B cell (primary cell): Measurements from ENCODE around the gene NECTIN1. TPM values are rescaled to one million over a fixed set of nuclear protein-coding genes. Genes with fewer than 3 reads are reported as not detected.

Experiments
- ATAC-seq: fragments of 200-7000 bp; cut with Tn5 transposase; one replicate; pipeline ENCODE4 v1.10.0; 2021; ENCODE audit warnings: low read depth, mild to moderate bottlenecking, moderate number of reproducible peaks, moderate library complexity
- CTCF ChIA-PET: fragments of 350-600 bp; sonication (Branson Sonifier 250); formaldehyde crosslinking; loops from one replicate; lab custom pipeline; 2021; ENCODE audit warnings: antibody characterized with exemption, inconsistent platforms; lab: Charles Lee
- POLR2A ChIA-PET: fragments of 350-600 bp; sonication (Branson Sonifier 250); formaldehyde crosslinking; loops from one replicate; lab custom pipeline; 2021; ENCODE audit warnings: antibody characterized with exemption; lab: Charles Lee
- DNase-seq: peaks from one replicate; pipeline ENCODE4 v3.0.0; 2013
- H2AFZ ChIP-seq: 2 replicates; pipeline ENCODE4 v1.6.1; 2012; ENCODE audit warnings: mild to moderate bottlenecking, low read depth, low read length; ENCODE audit not compliant: insufficient read depth, poor library complexity, severe bottlenecking
- H3K27ac ChIP-seq, 2 donors: 1 replicate in 1 of 2; 2 replicates in 1 of 2; pipeline ENCODE4 v1.5.1; 2012 to 2013; ENCODE audit warnings: low read length in 2 of 2, mild to moderate bottlenecking in 2 of 2, moderate library complexity in 1 of 2
- H3K27me3 ChIP-seq, 4 experiments: fragments of 200-600 bp in 1 of 4; sonication (generic) in 1 of 4; replicated peaks in 1 of 4; 1 replicate in 2 of 4; 2 replicates in 2 of 4; pipeline versions ENCODE4 v1.6.1 to v1.7.0; 2013 to 2016; ENCODE audit warnings: low read length in 3 of 4, mild to moderate bottlenecking in 2 of 4, mixed read lengths in 1 of 4, moderate library complexity in 1 of 4; ENCODE audit not compliant: insufficient read depth in 4 of 4, control insufficient read depth in 3 of 4; ENCODE audit errors: control extremely low read depth in 1 of 4
- H3K36me3 ChIP-seq, 2 experiments: replicated peaks in 1 of 2; 1 replicate in 1 of 2; 2 replicates in 1 of 2; pipeline versions ENCODE4 v1.6.1 to v1.7.1; 2013; ENCODE audit warnings: low read length in 1 of 2; ENCODE audit not compliant: insufficient read depth in 2 of 2, control insufficient read depth in 1 of 2; ENCODE audit errors: control extremely low read depth in 1 of 2, extremely low read depth in 1 of 2
- H3K4me1 ChIP-seq, 2 donors: fragments of 200-600 bp in 1 of 2; sonication (generic) in 1 of 2; 1 replicate in 1 of 2; 2 replicates in 1 of 2; pipeline versions ENCODE4 v1.5.1 to v1.6.1; 2013 to 2017; ENCODE audit warnings: low read length in 2 of 2; ENCODE audit not compliant: control insufficient read depth in 2 of 2, insufficient read depth in 2 of 2
- H3K4me2 ChIP-seq: replicated peaks from 2 replicates; pipeline ENCODE3; 2012; ENCODE audit warnings: mild to moderate bottlenecking, low read depth, low read length; ENCODE audit not compliant: poor library complexity, severe bottlenecking
- H3K4me3 ChIP-seq, 5 experiments: fragments of 200-600 bp in 1 of 5; sonication (generic) in 1 of 5; 1 replicate in 3 of 5; 2 replicates in 2 of 5; pipeline versions ENCODE4 v1.5.1 to v1.7.0; 2011 to 2016; ENCODE audit warnings: low read length in 4 of 5, mild to moderate bottlenecking in 4 of 5, low read depth in 2 of 5, control low read depth in 1 of 5, moderate library complexity in 1 of 5; ENCODE audit not compliant: insufficient read depth in 1 of 5; ENCODE audit errors: control extremely low read depth in 1 of 5, extremely low read depth in 1 of 5
- H3K79me2 ChIP-seq: fragments of 200-600 bp; sonication (generic); one replicate; pipeline ENCODE4 v1.6.0; 2016; ENCODE audit warnings: low read length; ENCODE audit not compliant: control insufficient read depth, insufficient read depth
- H3K9ac ChIP-seq: fragments of 200-600 bp; sonication (generic); 2 replicates; pipeline ENCODE4 v1.6.1; 2017; ENCODE audit warnings: mild to moderate bottlenecking, low read length, moderate library complexity
- H3K9me3 ChIP-seq, 3 donors: one replicate each; pipeline versions ENCODE4 v1.6.1 to v1.7.1; 2013; ENCODE audit warnings: low read length in 2 of 3; ENCODE audit not compliant: control insufficient read depth in 2 of 3, insufficient read depth in 1 of 3; ENCODE audit errors: control extremely low read depth in 1 of 3
- H4K20me1 ChIP-seq: 2 replicates; pipeline ENCODE4 v1.6.0; 2012; ENCODE audit warnings: mild to moderate bottlenecking, low read length; ENCODE audit not compliant: insufficient read depth, control insufficient read depth, poor library complexity, severe bottlenecking
- H3K27ac Mint-ChIP-seq: one replicate; pipeline ENCODE4 v1.8.0; 2021; ENCODE audit warnings: mixed read lengths
- H3K27me3 Mint-ChIP-seq: one replicate; pipeline ENCODE4 v1.8.0; 2021; ENCODE audit warnings: mixed read lengths
- H3K4me1 Mint-ChIP-seq: one replicate; pipeline ENCODE4 v1.8.0; 2021; ENCODE audit warnings: mixed read lengths
- H3K4me3 Mint-ChIP-seq: one replicate; pipeline ENCODE4 v1.8.0; 2021; ENCODE audit warnings: mixed read lengths
- H3K9me3 Mint-ChIP-seq: one replicate; pipeline ENCODE4 v1.8.0; 2022; ENCODE audit warnings: mixed read lengths; ENCODE audit not compliant: insufficient read depth
- CTCF ChIP-seq: fragments of 200-600 bp; IDR thresholded peaks from one replicate; pipeline ENCODE4 v1.8.0; 2022; ENCODE audit warnings: antibody characterized with exemption, mild to moderate bottlenecking
- EZH2 ChIP-seq: IDR thresholded peaks from 2 replicates; pipeline ENCODE4 v1.6.1; 2012; ENCODE audit warnings: borderline replicate concordance, low read depth, mild to moderate bottlenecking, moderate library complexity, low read length; ENCODE audit not compliant: insufficient read depth, poor library complexity, severe bottlenecking
- WGBS: methylation state at CpG from one replicate; pipeline ENCODE4 v1.1.5; 2013; ENCODE audit warnings: missing lambda C conversion rate; ENCODE audit not compliant: insufficient coverage; 5-methylcytosine and 5-hydroxymethylcytosine counted together
- intact Hi-C: fragments of 100-400 bp; cut with micrococcal nuclease; formaldehyde crosslinking; loops from one replicate; pipeline ENCODE4 v1.10.0; 2022
- polyA plus RNA-seq: library from polyadenylated mRNA; depleted of rRNA; stranded (reverse); fragments of >200 nt; gene quantifications from 2 replicates; pipeline ENCODE4 v1.2.3, GENCODE V29; 2012
- total RNA-seq, 2 donors: library from RNA; stranded (reverse); fragments of 120-200 nt in 1 of 2; gene quantifications; 1 replicate in 1 of 2; 2 replicates in 1 of 2; pipeline versions ENCODE4 v1.2.3 to v1.2.4, GENCODE V29; 2013 to 2022

The NECTIN1 gene
- total and polyA plus RNA-seq, 2 donors (not counting 1 experiment from before 2014, with no cell fraction given) = 2.1 to 3.9 TPM

- no peak overlapping the region for H3K4me3 Mint-ChIP-seq
- no peaks in the 10 kb centered on the region for H3K79me2 ChIP-seq
- H2AFZ ChIP-seq = no peak overlapping the region
- 77% methylated on average over 11 of the region's 12 CpGs for WGBS
- H3K9me3 Mint-ChIP-seq = no peaks in the 10 kb centered on the region
- H3K36me3 ChIP-seq = no peaks in the 10 kb centered on the region
- no peak for TF ChIP-seq CTCF
- no peak for TF ChIP-seq EZH2
- no peaks in the 10 kb centered on the region for H3K9me3 ChIP-seq
- H3K27me3 Mint-ChIP-seq = peaks cover 7% of the 10 kb centered on the region
- no peaks in the 10 kb centered on the region for H3K4me1 Mint-ChIP-seq
- DNase-seq (no peak), ATAC-seq (no peak)
- H3K4me1 ChIP-seq = no peaks in the 10 kb centered on the region
- no peak overlapping the region for H3K4me3 ChIP-seq
- peaks cover 0 to 3% (median 0%) of the 10 kb centered on the region in 4 experiments for H3K27me3 ChIP-seq
- intact Hi-C loops = no loop called here
- no peak overlapping the region for H3K4me2 ChIP-seq
- no peaks in the 10 kb centered on the region for H4K20me1 ChIP-seq
- no peak overlapping the region for H3K9ac ChIP-seq
- ChIA-PET POLR2A (no interaction called here), CTCF (no interaction called here)
- H3K27ac Mint-ChIP-seq = no peak overlapping the region
- no peak overlapping the region for H3K27ac ChIP-seq
These were observed 77.0 kb downstream of the NECTIN1 start for GRCh38 chr11:119651802-119652584.

GRCh38 chr11:119650251-119650650 is 78.7 kb downstream of the NECTIN1 start:
- no peaks in the 10 kb centered on the region for H3K4me1 ChIP-seq
- Mint-ChIP-seq H3K27me3 (peaks cover 3% of the 10 kb centered on the region), H3K4me3 (no peak overlapping the region), H3K9me3 (no peaks in the 10 kb centered on the region), H3K27ac (no peak overlapping the region), H3K4me1 (no peaks in the 10 kb centered on the region)
- H3K36me3 ChIP-seq = no peaks in the 10 kb centered on the region
- no peak overlapping the region for H3K9ac ChIP-seq
- ChIA-PET CTCF (no interaction called here), POLR2A (no interaction called here)
- DNase-seq (no peak), ATAC-seq (no peak)
- H3K79me2 ChIP-seq = no peaks in the 10 kb centered on the region
- H2AFZ ChIP-seq = no peak overlapping the region
- WGBS = 78% methylated on average over 5 of the region's 6 CpGs
- intact Hi-C loops = no loop called here
- no peak for TF ChIP-seq CTCF
- no peak for TF ChIP-seq EZH2
- no peaks in the 10 kb centered on the region for H4K20me1 ChIP-seq
- H3K27ac ChIP-seq = no peak overlapping the region
- no peak overlapping the region for H3K4me3 ChIP-seq
- H3K9me3 ChIP-seq = no peaks in the 10 kb centered on the region
- no peak overlapping the region for H3K4me2 ChIP-seq
- H3K27me3 ChIP-seq = no peaks in the 10 kb centered on the region
